Tibial nerve (tissue), 4 donors: ENCODE measurements around the gene PRKAG2. TPM values are rescaled to one million over a fixed set of nuclear protein-coding genes. Genes with fewer than 3 reads are reported as not detected.

Source experiments
- DNase-seq, 2 donors: peaks; one replicate each; pipeline ENCODE4 v3.0.0-alpha.2; 2019; ENCODE audit warnings: low spot score in 2 of 2
- H3K27ac ChIP-seq, 4 donors: fragments of 200-600 bp; sonication (generic) in 3 of 4; one replicate each; pipeline ENCODE4 v1.5.1; 2017 to 2019; ENCODE audit warnings: mild to moderate bottlenecking in 1 of 4
- H3K27me3 ChIP-seq, 2 donors: fragments of 200-600 bp; sonication (generic) in 1 of 2; one replicate each; pipeline versions ENCODE4 v1.5.1 to v1.6.0; 2017 to 2019
- H3K36me3 ChIP-seq, 3 donors: fragments of 200-600 bp; sonication (generic); one replicate each; pipeline ENCODE4 v1.5.1; 2018 to 2019
- H3K4me1 ChIP-seq, 4 donors: fragments of 200-600 bp; sonication (generic) in 3 of 4; one replicate each; pipeline ENCODE4 v1.5.1; 2017 to 2019
- H3K4me3 ChIP-seq, 4 donors: fragments of 200-600 bp; sonication (generic) in 3 of 4; one replicate each; pipeline ENCODE4 v1.5.1; 2017 to 2019; ENCODE audit warnings: mild to moderate bottlenecking in 1 of 4, moderate library complexity in 1 of 4
- H3K9me3 ChIP-seq, 4 donors: fragments of 200-600 bp; sonication (generic) in 3 of 4; one replicate each; pipeline ENCODE4 v1.5.1; 2017 to 2019
- EP300 ChIP-seq, 2 donors: sonication (generic); formaldehyde crosslinking; IDR thresholded peaks; one replicate each; pipeline ENCODE4 v1.6.1; 2017; ENCODE audit warnings: antibody characterized with exemption in 2 of 2, mild to moderate bottlenecking in 1 of 2
- POLR2A ChIP-seq, 2 donors: fragments of 450-650 bp; IDR thresholded peaks; one replicate each; pipeline ENCODE4 v1.6.1; 2017; ENCODE audit warnings: antibody characterized with exemption in 2 of 2, mild to moderate bottlenecking in 2 of 2, moderate library complexity in 2 of 2
- WGBS, 2 donors: methylation state at CpG; one replicate each; pipeline ENCODE4 v1.1.5; 2018; 5-methylcytosine and 5-hydroxymethylcytosine counted together
- total RNA-seq, 4 donors: library from RNA; depleted of rRNA; stranded (reverse); fragments of >200 nt; gene quantifications; one replicate each; pipeline ENCODE4 v1.1.0, GENCODE V29; 2016
- TF ChIP-seq, protein P1 (sequence below), 5 experiments: fragments of 200-600 bp in 3 of 5; fragments of 450-650 bp in 2 of 5; sonication (generic) in 3 of 5; IDR thresholded peaks; one replicate each; pipeline ENCODE4 v1.5.1; 2016 to 2019; ENCODE audit warnings: antibody characterized with exemption in 5 of 5, mild to moderate bottlenecking in 3 of 5, moderate library complexity in 2 of 5

Gene PRKAG2
- total RNA-seq, 4 donors from 2014 or later = 24.5 to 82.6 (median 38.3) TPM

DNA sequence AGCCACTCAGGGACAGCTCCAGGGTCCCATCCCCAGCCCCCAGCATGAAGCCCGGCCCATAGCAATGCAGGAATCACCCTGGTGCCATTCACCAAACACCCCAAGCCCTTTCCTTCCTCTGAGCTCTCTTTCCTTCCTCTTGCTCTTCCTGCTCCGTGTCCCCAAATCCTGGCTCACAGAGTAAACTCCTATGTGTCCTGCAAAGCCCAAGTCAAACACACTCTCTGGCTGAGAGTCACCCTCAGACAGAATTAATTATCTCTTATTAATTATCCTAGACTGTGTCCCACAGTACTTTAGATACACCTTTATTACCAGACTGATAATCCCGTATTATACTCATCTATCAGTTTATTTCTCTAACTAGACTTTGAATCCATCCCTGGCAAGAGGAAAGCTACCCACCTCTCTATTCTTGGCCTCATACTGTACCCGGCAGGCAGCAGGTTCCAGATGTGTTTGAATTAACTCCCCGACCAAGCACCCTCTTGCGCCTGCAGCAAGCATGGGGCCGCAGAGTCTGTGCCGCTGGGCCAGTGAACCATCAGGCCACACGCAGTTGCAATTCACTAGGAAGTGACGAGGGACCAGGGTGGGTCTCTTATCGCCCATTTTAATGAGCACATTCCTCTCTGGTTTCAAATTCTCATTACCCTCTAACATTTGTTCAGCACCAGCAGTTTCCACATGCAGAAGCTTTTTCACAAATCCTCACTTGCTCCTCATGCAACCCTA is 86.7 kb downstream of the PRKAG2 start:
- Histone ChIP-seq H3K36me3 (peaks cover 0 to 14% (median 0%) of the 10 kb centered on the region in 3 donors), H3K4me1 (peaks cover 0 to 34% (median 7%) of the 10 kb centered on the region in 4 donors), H3K9me3 (no peaks in the 10 kb centered on the region), H3K4me3 (no peak overlapping the region), H3K27ac (no peak overlapping the region), H3K27me3 (no peaks in the 10 kb centered on the region)
- DNase-seq = no peak
- TF ChIP-seq EP300 (IDR thresholded peaks at IDR 0.05) (no peak), POLR2A (IDR thresholded peaks at IDR 0.05) (no peak)
- TF ChIP-seq, protein P1, sequence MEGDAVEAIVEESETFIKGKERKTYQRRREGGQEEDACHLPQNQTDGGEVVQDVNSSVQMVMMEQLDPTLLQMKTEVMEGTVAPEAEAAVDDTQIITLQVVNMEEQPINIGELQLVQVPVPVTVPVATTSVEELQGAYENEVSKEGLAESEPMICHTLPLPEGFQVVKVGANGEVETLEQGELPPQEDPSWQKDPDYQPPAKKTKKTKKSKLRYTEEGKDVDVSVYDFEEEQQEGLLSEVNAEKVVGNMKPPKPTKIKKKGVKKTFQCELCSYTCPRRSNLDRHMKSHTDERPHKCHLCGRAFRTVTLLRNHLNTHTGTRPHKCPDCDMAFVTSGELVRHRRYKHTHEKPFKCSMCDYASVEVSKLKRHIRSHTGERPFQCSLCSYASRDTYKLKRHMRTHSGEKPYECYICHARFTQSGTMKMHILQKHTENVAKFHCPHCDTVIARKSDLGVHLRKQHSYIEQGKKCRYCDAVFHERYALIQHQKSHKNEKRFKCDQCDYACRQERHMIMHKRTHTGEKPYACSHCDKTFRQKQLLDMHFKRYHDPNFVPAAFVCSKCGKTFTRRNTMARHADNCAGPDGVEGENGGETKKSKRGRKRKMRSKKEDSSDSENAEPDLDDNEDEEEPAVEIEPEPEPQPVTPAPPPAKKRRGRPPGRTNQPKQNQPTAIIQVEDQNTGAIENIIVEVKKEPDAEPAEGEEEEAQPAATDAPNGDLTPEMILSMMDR (IDR thresholded peaks at IDR 0.05) = no peak
- WGBS, 2 donors = 93 to 97% methylated on average over 11 of the region's 11 CpGs

DNA sequence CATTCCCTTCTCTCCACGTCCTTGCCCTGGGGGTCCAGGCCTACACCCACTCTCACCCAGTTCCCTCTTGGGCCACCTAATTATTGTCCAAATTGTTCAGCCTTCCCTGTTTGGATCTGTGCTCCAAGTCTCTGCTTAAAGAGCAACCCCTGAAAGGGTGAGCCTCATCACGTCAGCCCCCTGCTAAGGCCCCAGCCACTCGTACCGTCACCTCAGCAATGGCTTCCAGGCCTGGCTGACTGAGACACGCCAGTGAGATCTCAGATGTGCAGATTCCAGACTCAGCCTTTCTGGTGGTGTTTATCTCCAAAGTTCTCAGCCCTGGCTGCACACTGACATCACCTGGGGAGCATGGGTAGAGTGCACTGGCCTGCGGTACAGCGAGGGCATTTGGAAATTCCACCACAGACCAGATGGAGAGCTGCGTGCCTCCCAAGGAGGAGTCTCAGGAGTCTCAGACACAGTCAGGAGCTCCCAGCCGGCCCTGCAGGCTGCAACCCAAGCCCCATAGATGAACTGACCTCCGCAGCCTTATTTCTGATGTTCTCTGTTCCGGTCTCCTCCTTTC is 87.5 kb downstream of the PRKAG2 start:
- 84 to 86% methylated on average over 9 to 11 of the region's 11 CpGs for WGBS, 2 donors
- H3K9me3 ChIP-seq = no peaks in the 10 kb centered on the region
- peaks cover 0 to 26% (median 7%) of the 10 kb centered on the region in 4 donors for H3K4me1 ChIP-seq
- H3K27ac ChIP-seq = no peak overlapping the region
- no peak for DNase-seq
- no peak for TF ChIP-seq POLR2A (IDR thresholded peaks at IDR 0.05)
- TF ChIP-seq, protein P1 (IDR thresholded peaks at IDR 0.05) = no peak
- TF ChIP-seq EP300 (IDR thresholded peaks at IDR 0.05) = no peak
- no peak overlapping the region for H3K4me3 ChIP-seq
- H3K36me3 ChIP-seq = peaks cover 0 to 22% (median 0%) of the 10 kb centered on the region in 3 donors
- no peaks in the 10 kb centered on the region for H3K27me3 ChIP-seq

DNA sequence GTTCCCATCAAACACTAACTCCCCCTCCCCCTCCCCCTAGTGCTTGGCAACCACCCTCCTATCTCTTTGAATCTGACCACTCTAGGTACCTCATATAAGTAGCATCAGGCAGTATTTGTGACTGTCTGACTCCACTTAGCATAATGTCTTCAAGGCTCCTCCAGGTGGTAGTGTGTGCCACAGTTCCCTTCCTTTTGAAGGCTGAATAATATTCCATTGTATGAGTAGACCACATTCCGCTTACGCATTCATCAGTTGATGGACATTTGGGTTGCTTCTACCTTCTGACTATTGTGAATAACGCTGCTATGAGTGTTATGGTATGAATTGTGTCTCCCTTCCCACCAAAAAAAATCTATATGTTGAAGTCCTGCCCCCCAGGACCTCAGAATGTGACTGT is 89.6 kb downstream of the PRKAG2 start:
- no peak for TF ChIP-seq EP300 (IDR thresholded peaks at IDR 0.05)
- TF ChIP-seq, protein P1 (IDR thresholded peaks at IDR 0.05) = no peak
- no peak for TF ChIP-seq POLR2A (IDR thresholded peaks at IDR 0.05)
- Histone ChIP-seq H3K9me3 (no peaks in the 10 kb centered on the region), H3K36me3 (peaks cover 0 to 22% (median 0%) of the 10 kb centered on the region in 3 donors), H3K27me3 (no peaks in the 10 kb centered on the region), H3K4me1 (peaks cover 0 to 16% (median 5%) of the 10 kb centered on the region in 4 donors), H3K27ac (no peak overlapping the region), H3K4me3 (no peak overlapping the region)
- 92 to 94% methylated on average over 3 of the region's 3 CpGs for WGBS, 2 donors
- DNase-seq = no peak

DNA sequence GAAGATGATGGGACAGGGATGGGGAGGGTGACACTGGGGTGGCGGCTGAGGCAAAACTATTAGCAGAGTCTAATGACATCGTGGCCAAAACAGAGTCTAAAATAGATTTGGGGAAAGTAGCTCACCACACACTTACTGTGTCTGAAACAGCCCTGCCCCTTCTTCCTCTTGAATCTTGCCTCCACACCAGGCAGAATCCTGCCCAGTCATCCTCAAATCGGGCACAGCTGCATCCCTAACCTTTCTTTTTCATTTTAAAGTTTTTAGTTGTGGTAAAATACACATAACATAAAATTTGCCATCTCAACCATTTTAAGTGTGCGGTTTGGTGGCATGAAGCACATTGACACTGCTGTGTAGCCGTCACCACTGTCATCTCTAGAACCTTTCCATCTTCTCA is 90.0 kb downstream of the PRKAG2 start:
- 71 to 81% methylated on average over 5 of the region's 5 CpGs for WGBS, 2 donors
- Histone ChIP-seq H3K4me3 (no peak overlapping the region), H3K27me3 (no peaks in the 10 kb centered on the region), H3K4me1 (peaks cover 0 to 12% (median 5%) of the 10 kb centered on the region in 4 donors), H3K36me3 (peaks cover 0 to 22% (median 0%) of the 10 kb centered on the region in 3 donors), H3K9me3 (no peaks in the 10 kb centered on the region), H3K27ac (no peak overlapping the region)
- TF ChIP-seq POLR2A (IDR thresholded peaks at IDR 0.05) = no peak
- TF ChIP-seq, protein P1 (IDR thresholded peaks at IDR 0.05) = no peak
- TF ChIP-seq EP300 (IDR thresholded peaks at IDR 0.05) = no peak
- no peak for DNase-seq

DNA sequence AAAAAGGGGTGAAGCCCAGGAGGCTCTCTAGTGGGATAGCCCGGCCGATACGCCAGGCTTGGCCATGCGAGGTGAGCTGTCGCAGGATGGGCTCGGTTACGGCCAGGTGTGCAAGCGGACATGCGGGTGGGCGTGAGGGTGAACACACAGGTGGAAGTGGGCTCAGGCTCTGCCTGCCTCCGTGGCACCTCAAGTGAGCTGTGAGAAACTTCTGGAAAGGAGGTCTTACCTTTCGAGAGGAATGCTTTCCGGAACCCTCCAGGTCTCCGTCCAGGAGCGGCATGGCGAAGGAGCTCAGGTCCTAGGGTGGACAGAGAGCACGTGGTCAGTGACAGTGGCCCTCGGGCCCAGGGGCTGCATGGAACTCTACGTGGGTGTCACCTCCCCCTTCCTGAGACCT is 90.7 kb downstream of the PRKAG2 start:
- Histone ChIP-seq H3K27ac (no peak overlapping the region), H3K9me3 (no peaks in the 10 kb centered on the region), H3K4me1 (peaks cover 0 to 11% (median 5%) of the 10 kb centered on the region in 4 donors), H3K36me3 (peaks cover 0 to 24% (median 0%) of the 10 kb centered on the region in 3 donors), H3K27me3 (no peaks in the 10 kb centered on the region), H3K4me3 (no peak overlapping the region)
- no peak for DNase-seq
- 90 to 97% methylated on average over 11 to 19 of the region's 19 CpGs for WGBS, 2 donors
- TF ChIP-seq EP300 (IDR thresholded peaks at IDR 0.05) (no peak), POLR2A (IDR thresholded peaks at IDR 0.05) (no peak)
- TF ChIP-seq, protein P1 (IDR thresholded peaks at IDR 0.05) = no peak
